Islet precursor cell (in vitro differentiated cells): ENCODE results near the gene ADD3.

Source experiments
- DNase-seq: peaks from one replicate; pipeline ENCODE4 v3.0.0-alpha.2; 2018

Gene ADD3

DNA sequence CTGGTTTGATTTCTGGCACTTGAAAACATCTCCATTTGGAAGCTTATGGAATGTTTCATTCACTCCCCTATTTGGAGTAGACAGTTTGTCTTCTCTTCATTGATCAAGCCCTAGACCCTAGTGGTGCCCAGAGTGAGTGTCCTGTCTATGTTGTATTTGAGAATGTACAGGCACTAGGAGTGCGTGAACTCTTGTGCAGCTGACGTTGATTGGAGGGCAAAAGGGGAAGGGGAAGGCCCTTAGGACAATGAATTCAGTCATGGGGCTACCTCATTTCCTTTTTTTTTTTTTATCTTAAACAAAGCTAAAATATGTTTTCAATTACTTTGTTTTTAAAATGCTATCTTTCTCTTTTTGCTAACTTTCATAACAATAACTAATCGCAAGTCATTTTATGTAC, 66.5 kb downstream of the ADD3 start:
- no peak for DNase-seq

DNA sequence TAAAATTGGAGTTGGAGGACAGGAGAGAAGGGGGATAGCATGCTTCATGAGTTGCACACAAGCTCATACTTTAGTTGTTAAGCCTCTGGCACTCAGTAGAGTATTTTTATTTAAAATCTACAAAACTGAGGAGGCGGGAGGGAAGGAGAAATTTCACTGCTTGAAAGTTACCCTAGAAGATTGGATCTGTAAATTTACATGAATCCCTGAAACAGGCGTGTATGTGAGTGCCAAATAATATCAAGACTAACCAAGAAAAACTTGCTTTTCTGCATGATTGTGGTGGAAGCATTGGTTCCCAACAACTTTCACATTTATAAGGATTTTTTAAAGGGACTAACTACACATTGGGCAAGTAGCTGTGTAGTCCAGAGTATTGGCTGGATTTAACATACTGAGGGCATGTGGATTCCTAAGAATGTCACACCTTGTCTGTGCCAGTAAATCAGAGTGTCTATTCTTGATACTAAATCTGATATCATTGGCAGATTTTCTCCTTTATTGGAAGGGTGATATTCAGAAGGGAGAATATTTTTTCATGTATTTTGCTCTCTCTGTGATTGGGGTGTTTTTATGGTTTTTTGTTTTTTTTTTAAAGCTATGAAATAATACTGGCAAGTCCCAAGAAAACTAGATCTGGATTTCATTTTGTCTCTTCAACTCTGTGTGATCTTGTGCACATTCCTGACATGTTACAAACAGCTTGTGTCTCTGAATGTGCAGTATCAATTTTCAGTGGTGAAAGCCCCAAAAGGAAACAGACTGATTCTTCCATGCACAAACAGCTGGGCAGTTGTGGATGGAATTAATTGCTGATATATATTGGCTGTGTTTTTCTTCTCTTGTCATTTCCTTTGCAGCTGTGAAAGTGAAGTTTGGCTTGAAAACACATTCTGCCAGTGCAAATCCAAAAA, 67.2 kb downstream of the ADD3 start:
- DNase-seq, result no peak

- no peak for DNase-seq
Measured at GRCh38 chr10:110075686-110076085, 67.9 kb downstream of the ADD3 start.

- DNase-seq, result no peak
Measured at GRCh38 chr10:110076559-110077318, 69.0 kb downstream of the ADD3 start.

DNA sequence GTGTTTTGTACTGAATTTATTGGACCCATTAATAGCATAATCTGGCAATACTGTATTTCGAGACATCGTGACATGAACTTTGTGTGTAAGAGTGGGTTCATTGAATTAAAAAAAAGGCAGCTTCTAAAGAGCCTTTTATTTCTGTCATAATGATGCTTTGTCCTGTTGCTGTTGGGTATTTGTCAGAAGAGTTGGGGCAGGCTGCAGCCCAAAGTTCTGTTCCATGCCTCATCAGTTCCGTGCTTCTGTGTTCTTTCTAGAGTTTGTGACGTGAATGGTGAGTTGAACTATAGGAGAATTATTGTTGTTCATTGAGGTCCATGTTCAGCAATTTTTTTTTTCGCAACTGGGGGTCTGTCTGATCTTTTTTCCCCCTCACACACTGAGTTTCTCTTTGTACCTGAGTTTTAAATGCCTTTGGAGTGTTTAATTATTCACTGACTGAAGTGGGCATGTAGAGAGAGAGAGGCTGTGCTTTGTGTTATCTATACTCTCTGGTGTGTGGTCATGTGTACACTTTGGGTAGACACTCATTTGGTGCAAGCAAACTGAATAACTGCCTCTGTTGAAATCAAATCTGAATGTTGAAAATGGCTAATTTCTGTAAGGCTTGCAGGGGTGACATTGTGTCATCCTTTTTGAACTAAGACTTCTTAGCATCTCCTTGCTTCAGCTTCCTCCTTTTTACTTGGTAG, 69.8 kb downstream of the ADD3 start:
- no peak for DNase-seq

- DNase-seq, result no peak
Measured at GRCh38 chr10:110078317-110078716, 70.5 kb downstream of the ADD3 start.

- DNase-seq, result no peak
Measured at GRCh38 chr10:110081911-110082310, 74.1 kb downstream of the ADD3 start.

DNA sequence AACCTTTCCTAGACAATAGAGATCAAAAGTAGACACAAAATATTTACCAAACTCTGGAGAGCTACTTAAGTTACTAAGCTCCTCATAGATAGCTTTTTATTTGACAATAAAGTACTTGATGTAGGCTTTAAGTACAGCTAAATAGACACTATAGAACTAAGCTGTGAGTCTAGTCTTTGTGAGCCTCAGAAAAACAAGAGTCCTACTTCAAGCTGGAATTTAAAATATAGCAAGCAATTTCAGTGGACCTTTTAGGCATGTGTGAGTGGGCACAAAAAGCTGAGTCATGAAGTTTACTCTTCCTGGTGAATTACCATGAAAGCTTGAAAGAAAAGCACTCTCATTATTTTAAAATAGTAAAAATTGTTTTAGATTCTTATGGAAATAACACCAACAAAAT, 76.1 kb downstream of the ADD3 start:
- no peak for DNase-seq

DNA sequence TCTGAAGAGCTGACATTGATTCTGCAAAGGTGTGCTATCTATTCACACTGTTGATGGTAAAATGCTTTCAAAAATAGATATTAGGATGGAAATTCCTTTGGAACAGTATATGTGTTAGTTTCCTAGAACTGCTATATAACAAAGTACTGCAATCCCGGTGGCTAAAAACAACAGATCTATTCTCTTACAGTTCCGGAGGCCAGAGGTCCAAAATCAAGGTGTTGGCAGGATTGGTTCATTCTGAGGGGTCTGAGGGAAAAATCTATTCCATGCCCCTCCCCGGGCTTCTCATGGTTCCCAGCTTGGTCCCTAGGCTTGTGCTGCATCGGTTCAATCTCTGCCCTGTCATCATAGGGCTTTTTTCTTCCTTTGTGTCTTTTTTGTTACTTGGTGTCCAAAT, 79.9 kb downstream of the ADD3 start:
- DNase-seq, result no peak

GRCh38 chr10:110088367-110089104, 80.8 kb downstream of the ADD3 start:
- no peak for DNase-seq

DNA sequence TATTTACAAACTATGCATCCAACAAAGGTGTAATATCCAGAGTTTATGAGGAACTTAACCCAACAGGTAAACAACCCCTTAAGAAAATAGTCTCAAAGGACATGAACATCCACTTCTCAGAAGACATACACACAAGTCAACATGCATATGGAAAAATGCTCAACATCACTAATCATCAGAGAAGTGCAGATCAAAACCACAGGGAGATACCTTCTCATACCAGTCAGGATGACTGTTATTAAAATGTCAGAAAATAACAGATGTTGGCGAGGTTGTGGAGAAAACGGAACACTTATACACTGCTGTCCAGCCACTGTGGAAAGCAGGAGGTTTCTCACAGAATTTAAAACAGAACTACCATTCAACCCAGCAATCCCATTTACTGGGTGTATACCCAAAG, 84.0 kb downstream of the ADD3 start:
- DNase-seq, result no peak

DNA sequence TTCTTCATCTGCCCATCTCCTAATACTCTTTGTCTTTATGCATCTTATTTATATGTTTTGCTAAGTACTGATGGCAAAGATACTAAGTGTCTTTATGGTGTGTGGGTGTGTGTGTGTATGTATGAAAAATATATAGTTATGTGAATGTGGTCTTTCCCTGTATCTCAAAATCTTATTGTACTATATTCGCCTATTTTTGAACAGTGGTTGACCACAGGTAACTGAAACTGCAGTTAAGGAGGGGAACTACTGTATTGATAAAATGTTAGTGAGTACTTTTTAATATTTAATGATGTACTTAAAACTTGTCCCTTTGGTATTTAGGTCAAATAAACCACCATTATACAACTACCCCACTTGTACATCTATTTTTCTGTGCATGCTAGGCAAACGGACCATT, 85.9 kb downstream of the ADD3 start:
- no peak for DNase-seq

GRCh38 chr10:110094786-110095185, 87.0 kb downstream of the ADD3 start:
- DNase-seq, result no peak

DNA sequence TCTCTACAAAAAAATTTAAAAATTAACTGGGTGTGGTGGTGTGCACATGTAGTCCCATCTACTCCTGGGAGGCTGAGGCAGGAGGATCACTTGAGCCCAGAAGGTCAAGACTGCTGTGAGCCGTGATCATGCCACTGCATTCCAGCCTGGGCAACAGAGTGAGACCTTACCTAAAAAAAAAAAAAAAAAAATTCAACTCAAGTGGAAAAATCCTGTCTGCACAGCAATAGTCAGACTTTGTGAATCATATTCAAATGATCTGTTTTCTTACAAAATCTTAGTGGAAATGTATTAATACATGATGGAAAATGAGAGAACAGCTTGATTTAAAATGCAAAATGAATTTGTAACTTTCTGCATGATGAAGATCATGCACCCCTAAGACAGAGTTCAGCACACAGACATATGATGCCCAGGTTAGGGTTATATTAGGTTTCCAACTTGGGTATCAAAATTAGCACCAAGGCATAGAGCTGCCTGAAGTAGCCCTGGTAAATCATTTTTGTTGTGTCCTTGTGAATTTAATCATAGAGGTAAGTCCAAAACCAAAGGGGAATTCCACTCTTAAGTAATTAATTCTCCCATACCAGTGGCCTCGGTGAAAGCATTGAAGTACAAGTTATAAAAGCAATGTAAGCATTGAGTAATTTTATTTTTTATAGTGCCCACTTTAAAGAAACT, 93.8 kb downstream of the ADD3 start:
- no peak for DNase-seq

GRCh38 chr10:110103921-110104461, 96.2 kb downstream of the ADD3 start:
- no peak for DNase-seq

DNA sequence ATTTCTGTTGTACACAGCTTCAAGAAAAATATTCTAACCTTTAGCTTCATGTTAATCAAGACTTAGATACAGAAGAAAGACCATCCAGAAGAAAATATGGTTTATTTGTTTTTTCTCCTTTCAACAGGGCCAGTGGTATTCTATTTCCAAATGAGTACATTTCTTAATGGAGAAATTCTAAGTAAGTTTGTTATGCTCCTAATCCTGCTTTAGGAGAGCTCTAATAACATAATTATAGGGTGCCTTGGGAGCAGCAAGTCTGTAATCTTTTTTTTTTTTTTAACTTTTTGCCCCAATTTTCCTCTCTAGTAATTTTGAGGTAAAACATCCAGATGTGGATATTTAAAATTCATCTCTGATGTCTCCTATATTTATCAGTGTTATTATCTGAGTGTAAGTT, 98.1 kb downstream of the ADD3 start:
- no peak for DNase-seq

DNA sequence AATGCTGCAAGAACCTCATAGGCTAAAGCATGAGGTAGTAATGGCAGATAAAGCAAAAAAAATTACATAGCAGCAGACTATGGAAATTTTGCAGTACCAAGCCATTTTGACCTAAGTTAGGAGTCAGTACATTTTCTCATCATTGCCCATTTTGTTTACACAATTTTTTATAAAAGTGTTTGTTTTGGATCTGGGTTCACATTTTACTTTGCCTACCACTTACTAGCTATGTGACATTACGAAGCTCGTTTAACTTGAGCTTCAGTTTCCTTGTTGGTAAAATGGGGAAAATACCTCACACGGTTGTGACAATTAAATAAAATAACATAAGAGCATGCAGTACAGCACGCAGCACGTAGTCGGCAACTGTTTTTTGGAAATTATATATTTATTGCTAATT, 99.6 kb downstream of the ADD3 start:
- no peak for DNase-seq

DNA sequence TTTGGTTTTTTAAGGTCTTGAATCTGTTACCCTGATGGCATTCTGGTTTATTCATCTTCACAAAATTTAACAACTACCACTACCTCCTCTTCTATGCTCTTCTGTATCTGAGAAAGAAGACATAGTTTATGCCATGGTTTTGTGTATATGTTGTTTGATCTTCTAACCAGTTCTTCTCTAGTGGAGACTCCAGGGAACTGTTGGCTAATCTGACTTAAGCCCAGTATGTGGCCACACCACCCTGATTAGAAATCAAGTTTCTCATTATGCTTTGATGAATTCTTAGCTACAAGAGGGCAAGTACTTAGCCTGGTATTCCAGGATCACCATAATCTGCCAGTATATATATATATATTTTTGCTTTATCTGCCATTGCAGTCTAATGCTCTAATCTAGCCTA, 100.1 kb downstream of the ADD3 start:
- no peak for DNase-seq

GRCh38 chr10:110109511-110109910, 101.7 kb downstream of the ADD3 start:
- no peak for DNase-seq

- no peak for DNase-seq
Measured at GRCh38 chr10:110110338-110110737, 102.6 kb downstream of the ADD3 start.

DNA sequence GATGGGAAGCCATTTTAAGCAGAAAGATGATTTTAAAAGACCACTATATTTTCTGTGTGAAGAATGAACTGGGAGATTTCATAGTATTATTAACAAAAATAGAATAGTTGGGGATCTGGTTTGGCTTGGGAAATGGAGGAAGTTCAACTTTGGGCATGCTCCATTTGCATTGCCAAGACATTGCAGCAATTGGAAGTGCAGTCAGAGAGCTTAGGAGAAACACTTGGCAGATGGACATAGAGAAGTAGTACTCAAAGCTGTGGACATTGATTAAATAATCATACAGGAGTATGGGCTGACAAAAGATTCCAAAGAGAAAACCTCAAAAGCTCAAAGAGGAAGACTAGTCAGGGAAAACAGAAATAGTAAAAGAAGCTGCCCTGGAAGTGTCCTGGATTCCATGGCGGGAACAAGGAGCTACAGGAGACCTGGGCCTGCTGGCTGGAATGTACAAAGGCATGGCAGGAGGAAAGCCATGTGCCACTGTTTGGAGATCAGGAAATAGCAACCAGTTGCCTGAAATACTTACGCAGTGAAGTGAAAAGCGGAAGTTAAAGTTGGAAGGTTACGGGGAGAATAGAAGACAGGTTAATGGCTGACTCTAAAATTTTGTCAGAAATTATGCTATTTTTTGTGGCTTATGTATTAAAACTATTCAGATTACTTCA, 106.0 kb downstream of the ADD3 start:
- no peak for DNase-seq
